K562 (cell line): ENCODE measurements around the gene COX6A1. TPM values are rescaled to one million over a fixed set of nuclear protein-coding genes. Genes with fewer than 3 reads are reported as not detected.

Source experiments
- MAZ ChIP-seq, 2 experiments: fragments of 450-650 bp in 1 of 2; sonication (generic) in 1 of 2; formaldehyde crosslinking; IDR thresholded peaks in 1 of 2; conservative IDR thresholded peaks in 1 of 2; 2 replicates each; pipeline versions ENCODE4 v1.4.0 to v1.5.0; 2020; ENCODE audit warnings: mild to moderate bottlenecking in 1 of 2, missing genetic modification reagents in 1 of 2
- MTA3 ChIP-seq: fragments of 450-650 bp; formaldehyde crosslinking; IDR thresholded peaks from 2 replicates; pipeline ENCODE4 v1.6.1; 2017; ENCODE audit warnings: mild to moderate bottlenecking, borderline replicate concordance
- POLR3G ChIP-seq: IDR thresholded peaks from 2 replicates; pipeline ENCODE4 v1.6.1; 2011; ENCODE audit not compliant: insufficient read length, insufficient replicate concordance; ENCODE audit errors: extremely low read depth
- SRSF3 ChIP-seq: fragments of 200-400 bp; formaldehyde crosslinking; IDR thresholded peaks from 2 replicates; pipeline ENCODE4 v1.6.1; 2016; ENCODE audit warnings: mild to moderate bottlenecking, low read length, moderate library complexity; ENCODE audit not compliant: insufficient read depth
- ZNF24 ChIP-seq: fragments of 450-650 bp; IDR thresholded peaks from 2 replicates; pipeline ENCODE4 v1.6.1; 2016
- polyA plus RNA-seq, 8 experiments: library from polyadenylated mRNA; depleted of rRNA in 4 of 8; stranded (reverse) in 5 of 8; unstranded in 3 of 8; fragments of >200 nt; fragmentation: Nextera tagmentation in 2 of 8; fragmentation: Illumina TruSeq in 1 of 8; extraction: Ambion mirVana in 2 of 8; extraction: Trizol in 1 of 8; gene quantifications; 2 replicates each; pipeline versions ENCODE4 v1.2.1 to v1.2.3, GENCODE V29; 2011 to 2014; ENCODE audit warnings: inconsistent platforms in 1 of 8, missing spikeins in 1 of 8
- total RNA-seq, 7 experiments: library from RNA; depleted of rRNA in 6 of 7; stranded (reverse); fragments of >200 nt in 6 of 7; fragmentation: Illumina TruSeq in 2 of 7; extraction: Trizol in 2 of 7; gene quantifications; 2 replicates each; pipeline versions ENCODE4 v1.2.1 to v1.2.3, GENCODE V29; 2011 to 2021; ENCODE audit warnings: low replicate concordance in 1 of 7
- TF ChIP-seq, protein P1 (sequence below): IDR thresholded peaks from 2 replicates; pipeline ENCODE4 v1.6.1; 2012; ENCODE audit warnings: low read depth, low read length, improper control_type of control experiment, borderline replicate concordance
- TF ChIP-seq, protein P2 (sequence below): fragments of 250-450 bp; sonication (Bioruptor Pico); IDR thresholded peaks from 2 replicates; pipeline ENCODE4 v1.5.0; 2021
- TF ChIP-seq, protein P3 (sequence below), 2 experiments: fragments of 450-650 bp; IDR thresholded peaks; 2 replicates each; pipeline ENCODE4 v1.6.1; 2016
- TF ChIP-seq, protein P4 (sequence below): fragments of 450-650 bp; IDR thresholded peaks from 2 replicates; pipeline ENCODE4 v1.6.1; 2016; ENCODE audit warnings: mild to moderate bottlenecking, moderate library complexity

Gene COX6A1
- total and polyA plus RNA-seq, 9 of the 15 experiments (the other 6 are each of a cell fraction or from before 2014, with no cell fraction given) = 414 to 4,142 (median 931) TPM

DNA sequence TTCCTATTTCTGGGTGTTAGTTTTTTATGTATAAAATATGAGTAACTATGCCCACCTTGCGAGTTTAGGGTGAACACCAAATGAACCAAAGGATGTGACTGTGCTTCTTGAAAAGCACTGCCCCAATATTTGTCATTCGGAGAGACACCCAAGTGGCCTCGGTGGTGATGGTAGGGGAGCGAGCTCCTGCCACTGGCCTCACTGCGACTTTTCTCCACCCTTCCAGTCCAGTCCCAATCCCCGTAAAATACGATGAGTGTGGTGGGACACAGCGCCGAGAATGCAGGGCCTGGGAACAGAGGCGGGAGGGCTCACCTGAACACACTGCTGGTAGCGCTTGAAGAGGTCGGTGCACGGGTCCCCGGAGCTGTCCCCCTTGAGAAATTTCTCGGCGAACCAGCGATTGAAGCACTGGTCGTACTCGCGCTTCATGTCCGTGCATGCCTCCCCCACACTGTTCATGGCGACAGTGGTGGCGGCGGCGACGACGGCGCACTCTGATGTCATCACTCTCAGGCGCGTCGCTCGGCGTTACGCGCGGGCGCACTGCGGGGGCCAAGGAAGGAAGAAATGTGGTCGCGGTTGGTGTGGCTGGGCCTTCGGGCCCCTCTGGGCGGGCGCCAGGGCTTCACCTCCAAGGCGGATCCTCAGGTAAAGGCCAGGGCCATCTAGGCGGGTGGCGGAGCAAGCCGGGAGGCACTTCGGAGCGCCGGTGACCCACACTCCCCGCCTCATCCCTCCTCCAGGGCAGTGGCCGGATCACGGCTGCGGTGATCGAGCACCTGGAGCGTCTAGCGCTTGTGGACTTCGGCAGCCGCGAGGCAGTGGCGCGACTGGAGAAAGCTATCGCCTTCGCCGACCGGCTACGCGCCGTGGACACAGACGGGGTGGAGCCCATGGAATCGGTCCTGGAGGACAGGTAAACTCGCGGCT, 8.3 kb downstream of the COX6A1 start, which contains the start of the genes GATC and TRIAP1 (continued):
- TF ChIP-seq, protein P1, sequence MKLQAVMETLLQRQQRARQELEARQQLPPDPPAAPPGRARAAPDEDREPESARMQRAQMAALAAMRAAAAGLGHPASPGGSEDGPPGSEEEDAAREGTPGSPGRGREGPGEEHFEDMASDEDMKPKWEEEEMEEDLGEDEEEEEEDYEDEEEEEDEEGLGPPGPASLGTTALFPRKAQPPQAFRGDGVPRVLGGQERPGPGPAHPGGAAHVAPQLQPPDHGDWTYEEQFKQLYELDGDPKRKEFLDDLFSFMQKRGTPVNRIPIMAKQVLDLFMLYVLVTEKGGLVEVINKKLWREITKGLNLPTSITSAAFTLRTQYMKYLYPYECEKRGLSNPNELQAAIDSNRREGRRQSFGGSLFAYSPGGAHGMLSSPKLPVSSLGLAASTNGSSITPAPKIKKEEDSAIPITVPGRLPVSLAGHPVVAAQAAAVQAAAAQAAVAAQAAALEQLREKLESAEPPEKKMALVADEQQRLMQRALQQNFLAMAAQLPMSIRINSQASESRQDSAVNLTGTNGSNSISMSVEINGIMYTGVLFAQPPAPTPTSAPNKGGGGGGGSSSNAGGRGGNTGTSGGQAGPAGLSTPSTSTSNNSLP = no peak
- TF ChIP-seq, protein P2, sequence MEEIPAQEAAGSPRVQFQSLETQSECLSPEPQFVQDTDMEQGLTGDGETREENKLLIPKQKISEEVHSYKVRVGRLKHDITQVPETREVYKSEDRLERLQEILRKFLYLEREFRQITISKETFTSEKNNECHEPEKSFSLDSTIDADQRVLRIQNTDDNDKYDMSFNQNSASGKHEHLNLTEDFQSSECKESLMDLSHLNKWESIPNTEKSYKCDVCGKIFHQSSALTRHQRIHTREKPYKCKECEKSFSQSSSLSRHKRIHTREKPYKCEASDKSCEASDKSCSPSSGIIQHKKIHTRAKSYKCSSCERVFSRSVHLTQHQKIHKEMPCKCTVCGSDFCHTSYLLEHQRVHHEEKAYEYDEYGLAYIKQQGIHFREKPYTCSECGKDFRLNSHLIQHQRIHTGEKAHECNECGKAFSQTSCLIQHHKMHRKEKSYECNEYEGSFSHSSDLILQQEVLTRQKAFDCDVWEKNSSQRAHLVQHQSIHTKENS (CRISPR knock-in tag) = no peak
- TF ChIP-seq, protein P3, sequence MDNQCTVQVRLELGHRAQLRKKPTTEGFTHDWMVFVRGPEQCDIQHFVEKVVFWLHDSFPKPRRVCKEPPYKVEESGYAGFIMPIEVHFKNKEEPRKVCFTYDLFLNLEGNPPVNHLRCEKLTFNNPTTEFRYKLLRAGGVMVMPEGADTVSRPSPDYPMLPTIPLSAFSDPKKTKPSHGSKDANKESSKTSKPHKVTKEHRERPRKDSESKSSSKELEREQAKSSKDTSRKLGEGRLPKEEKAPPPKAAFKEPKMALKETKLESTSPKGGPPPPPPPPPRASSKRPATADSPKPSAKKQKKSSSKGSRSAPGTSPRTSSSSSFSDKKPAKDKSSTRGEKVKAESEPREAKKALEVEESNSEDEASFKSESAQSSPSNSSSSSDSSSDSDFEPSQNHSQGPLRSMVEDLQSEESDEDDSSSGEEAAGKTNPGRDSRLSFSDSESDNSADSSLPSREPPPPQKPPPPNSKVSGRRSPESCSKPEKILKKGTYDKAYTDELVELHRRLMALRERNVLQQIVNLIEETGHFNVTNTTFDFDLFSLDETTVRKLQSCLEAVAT (IDR thresholded peaks at IDR 0.05) = peak in 1 of 2 experiments; percentile 100; a peak in 3 of 4 replicates
- TF ChIP-seq MAZ (CRISPR knock-in tag; conservative IDR thresholded peaks at IDR 0.05 in 1 of 2, IDR thresholded peaks at IDR 0.05 in 1 of 2) (peak; percentile 97), SRSF3 (no peak), MTA3 (peak; percentile 76; the same call in 1 of the 2 replicates), ZNF24 (no peak), POLR3G (no peak)
- TF ChIP-seq, protein P4, sequence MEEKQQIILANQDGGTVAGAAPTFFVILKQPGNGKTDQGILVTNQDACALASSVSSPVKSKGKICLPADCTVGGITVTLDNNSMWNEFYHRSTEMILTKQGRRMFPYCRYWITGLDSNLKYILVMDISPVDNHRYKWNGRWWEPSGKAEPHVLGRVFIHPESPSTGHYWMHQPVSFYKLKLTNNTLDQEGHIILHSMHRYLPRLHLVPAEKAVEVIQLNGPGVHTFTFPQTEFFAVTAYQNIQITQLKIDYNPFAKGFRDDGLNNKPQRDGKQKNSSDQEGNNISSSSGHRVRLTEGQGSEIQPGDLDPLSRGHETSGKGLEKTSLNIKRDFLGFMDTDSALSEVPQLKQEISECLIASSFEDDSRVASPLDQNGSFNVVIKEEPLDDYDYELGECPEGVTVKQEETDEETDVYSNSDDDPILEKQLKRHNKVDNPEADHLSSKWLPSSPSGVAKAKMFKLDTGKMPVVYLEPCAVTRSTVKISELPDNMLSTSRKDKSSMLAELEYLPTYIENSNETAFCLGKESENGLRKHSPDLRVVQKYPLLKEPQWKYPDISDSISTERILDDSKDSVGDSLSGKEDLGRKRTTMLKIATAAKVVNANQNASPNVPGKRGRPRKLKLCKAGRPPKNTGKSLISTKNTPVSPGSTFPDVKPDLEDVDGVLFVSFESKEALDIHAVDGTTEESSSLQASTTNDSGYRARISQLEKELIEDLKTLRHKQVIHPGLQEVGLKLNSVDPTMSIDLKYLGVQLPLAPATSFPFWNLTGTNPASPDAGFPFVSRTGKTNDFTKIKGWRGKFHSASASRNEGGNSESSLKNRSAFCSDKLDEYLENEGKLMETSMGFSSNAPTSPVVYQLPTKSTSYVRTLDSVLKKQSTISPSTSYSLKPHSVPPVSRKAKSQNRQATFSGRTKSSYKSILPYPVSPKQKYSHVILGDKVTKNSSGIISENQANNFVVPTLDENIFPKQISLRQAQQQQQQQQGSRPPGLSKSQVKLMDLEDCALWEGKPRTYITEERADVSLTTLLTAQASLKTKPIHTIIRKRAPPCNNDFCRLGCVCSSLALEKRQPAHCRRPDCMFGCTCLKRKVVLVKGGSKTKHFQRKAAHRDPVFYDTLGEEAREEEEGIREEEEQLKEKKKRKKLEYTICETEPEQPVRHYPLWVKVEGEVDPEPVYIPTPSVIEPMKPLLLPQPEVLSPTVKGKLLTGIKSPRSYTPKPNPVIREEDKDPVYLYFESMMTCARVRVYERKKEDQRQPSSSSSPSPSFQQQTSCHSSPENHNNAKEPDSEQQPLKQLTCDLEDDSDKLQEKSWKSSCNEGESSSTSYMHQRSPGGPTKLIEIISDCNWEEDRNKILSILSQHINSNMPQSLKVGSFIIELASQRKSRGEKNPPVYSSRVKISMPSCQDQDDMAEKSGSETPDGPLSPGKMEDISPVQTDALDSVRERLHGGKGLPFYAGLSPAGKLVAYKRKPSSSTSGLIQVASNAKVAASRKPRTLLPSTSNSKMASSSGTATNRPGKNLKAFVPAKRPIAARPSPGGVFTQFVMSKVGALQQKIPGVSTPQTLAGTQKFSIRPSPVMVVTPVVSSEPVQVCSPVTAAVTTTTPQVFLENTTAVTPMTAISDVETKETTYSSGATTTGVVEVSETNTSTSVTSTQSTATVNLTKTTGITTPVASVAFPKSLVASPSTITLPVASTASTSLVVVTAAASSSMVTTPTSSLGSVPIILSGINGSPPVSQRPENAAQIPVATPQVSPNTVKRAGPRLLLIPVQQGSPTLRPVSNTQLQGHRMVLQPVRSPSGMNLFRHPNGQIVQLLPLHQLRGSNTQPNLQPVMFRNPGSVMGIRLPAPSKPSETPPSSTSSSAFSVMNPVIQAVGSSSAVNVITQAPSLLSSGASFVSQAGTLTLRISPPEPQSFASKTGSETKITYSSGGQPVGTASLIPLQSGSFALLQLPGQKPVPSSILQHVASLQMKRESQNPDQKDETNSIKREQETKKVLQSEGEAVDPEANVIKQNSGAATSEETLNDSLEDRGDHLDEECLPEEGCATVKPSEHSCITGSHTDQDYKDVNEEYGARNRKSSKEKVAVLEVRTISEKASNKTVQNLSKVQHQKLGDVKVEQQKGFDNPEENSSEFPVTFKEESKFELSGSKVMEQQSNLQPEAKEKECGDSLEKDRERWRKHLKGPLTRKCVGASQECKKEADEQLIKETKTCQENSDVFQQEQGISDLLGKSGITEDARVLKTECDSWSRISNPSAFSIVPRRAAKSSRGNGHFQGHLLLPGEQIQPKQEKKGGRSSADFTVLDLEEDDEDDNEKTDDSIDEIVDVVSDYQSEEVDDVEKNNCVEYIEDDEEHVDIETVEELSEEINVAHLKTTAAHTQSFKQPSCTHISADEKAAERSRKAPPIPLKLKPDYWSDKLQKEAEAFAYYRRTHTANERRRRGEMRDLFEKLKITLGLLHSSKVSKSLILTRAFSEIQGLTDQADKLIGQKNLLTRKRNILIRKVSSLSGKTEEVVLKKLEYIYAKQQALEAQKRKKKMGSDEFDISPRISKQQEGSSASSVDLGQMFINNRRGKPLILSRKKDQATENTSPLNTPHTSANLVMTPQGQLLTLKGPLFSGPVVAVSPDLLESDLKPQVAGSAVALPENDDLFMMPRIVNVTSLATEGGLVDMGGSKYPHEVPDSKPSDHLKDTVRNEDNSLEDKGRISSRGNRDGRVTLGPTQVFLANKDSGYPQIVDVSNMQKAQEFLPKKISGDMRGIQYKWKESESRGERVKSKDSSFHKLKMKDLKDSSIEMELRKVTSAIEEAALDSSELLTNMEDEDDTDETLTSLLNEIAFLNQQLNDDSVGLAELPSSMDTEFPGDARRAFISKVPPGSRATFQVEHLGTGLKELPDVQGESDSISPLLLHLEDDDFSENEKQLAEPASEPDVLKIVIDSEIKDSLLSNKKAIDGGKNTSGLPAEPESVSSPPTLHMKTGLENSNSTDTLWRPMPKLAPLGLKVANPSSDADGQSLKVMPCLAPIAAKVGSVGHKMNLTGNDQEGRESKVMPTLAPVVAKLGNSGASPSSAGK = no peak; the same call in 1 of the 2 replicates
